Mammary epithelial cell (primary cell): ENCODE data around the gene PRLH.

Source experiments
- CTCF ChIP-seq, 2 donors: IDR thresholded peaks in 1 of 2; conservative IDR thresholded peaks in 1 of 2; 2 replicates each; pipeline ENCODE4 v1.5.1; 2011 to 2012; ENCODE audit warnings: inconsistent platforms in 2 of 2, low read length in 2 of 2, mild to moderate bottlenecking in 2 of 2, control low read depth in 1 of 2, low read depth in 1 of 2; ENCODE audit not compliant: insufficient read depth in 1 of 2; ENCODE audit errors: extremely low read depth in 1 of 2
- EZH2 ChIP-seq: IDR thresholded peaks from 2 replicates; pipeline ENCODE4 v1.6.1; 2012; ENCODE audit warnings: low read length, inconsistent platforms, borderline replicate concordance

- TF ChIP-seq CTCF (conservative IDR thresholded peaks at IDR 0.05 in 1 of 2, IDR thresholded peaks at IDR 0.05 in 1 of 2; ENCODE audit: extremely low read depth in 1 of 2, insufficient read depth in 1 of 2, low read depth in 1 of 2, low read length in 2 of 2) (no peak), EZH2 (no peak)
These were observed 4.5 kb downstream of the PRLH start for GRCh38 chr2:237570776-237571335.
